MG63 (cell line): ENCODE measurements around the gene ORC6. TPM values are rescaled to one million over a fixed set of nuclear protein-coding genes. Genes with fewer than 3 reads are reported as not detected.

Source experiments
- DNase-seq: peaks from one replicate; pipeline ENCODE4 v3.0.0-alpha.2; 2020
- H3K27me3 ChIP-seq: fragments of 250-450 bp; sonication (Bioruptor Pico); 2 replicates; pipeline ENCODE4 v1.5.1; 2020; ENCODE audit warnings: mild to moderate bottlenecking, moderate library complexity
- H3K36me3 ChIP-seq: fragments of 250-450 bp; sonication (Bioruptor Pico); 2 replicates; pipeline ENCODE4 v1.5.1; 2020; ENCODE audit warnings: mild to moderate bottlenecking, moderate library complexity
- H3K4me3 ChIP-seq: fragments of 250-450 bp; sonication (Bioruptor Pico); 2 replicates; pipeline ENCODE4 v1.5.1; 2020; ENCODE audit warnings: mild to moderate bottlenecking, moderate library complexity
- H3K9me3 ChIP-seq: fragments of 250-450 bp; sonication (Bioruptor Pico); 2 replicates; pipeline ENCODE4 v1.5.1; 2020; ENCODE audit warnings: mild to moderate bottlenecking, moderate library complexity
- total RNA-seq: library from RNA; depleted of rRNA; stranded (reverse); fragments of >200 nt; shearing (Covaris generic); gene quantifications from 2 replicates; pipeline ENCODE4 v1.2.3, GENCODE V29; 2014; ENCODE audit warnings: low replicate concordance

The ORC6 gene
- total RNA-seq, 1 experiment from 2014 or later = 58.2 TPM

- Histone ChIP-seq H3K9me3 (0 out of 2 replicates have a peak, but pooled peaks cover 2% of the 10 kb centered on the region), H3K27me3 (no peaks in the 10 kb centered on the region), H3K36me3 (no peaks in the 10 kb centered on the region), H3K4me3 (no peak overlapping the region)
- no peak for DNase-seq
Measured at GRCh38 chr16:46720619-46721018, 31.2 kb downstream of the ORC6 start.

GRCh38 chr16:46721885-46722284, 32.4 kb downstream of the ORC6 start:
- no peaks in the 10 kb centered on the region for H3K36me3 ChIP-seq
- H3K27me3 ChIP-seq = no peaks in the 10 kb centered on the region
- H3K9me3 ChIP-seq = 0 out of 2 replicates have a peak, but pooled peaks cover 2% of the 10 kb centered on the region
- DNase-seq = no peak
- no peak overlapping the region for H3K4me3 ChIP-seq

GRCh38 chr16:46727184-46727583, 37.7 kb downstream of the ORC6 start:
- H3K36me3 ChIP-seq = no peaks in the 10 kb centered on the region
- no peak overlapping the region for H3K4me3 ChIP-seq
- 0 out of 2 replicates have a peak, but pooled peaks cover 2% of the 10 kb centered on the region for H3K9me3 ChIP-seq
- H3K27me3 ChIP-seq = no peaks in the 10 kb centered on the region
- DNase-seq = no peak

GRCh38 chr16:46727630-46728029, 38.2 kb downstream of the ORC6 start:
- DNase-seq = no peak
- Histone ChIP-seq H3K36me3 (no peaks in the 10 kb centered on the region), H3K27me3 (no peaks in the 10 kb centered on the region), H3K9me3 (0 out of 2 replicates have a peak, but pooled peaks cover 2% of the 10 kb centered on the region), H3K4me3 (no peak overlapping the region)

- H3K9me3 ChIP-seq = no peaks in the 10 kb centered on the region
- no peak for DNase-seq
- no peaks in the 10 kb centered on the region for H3K27me3 ChIP-seq
- H3K4me3 ChIP-seq = no peak overlapping the region
- no peaks in the 10 kb centered on the region for H3K36me3 ChIP-seq
Measured at GRCh38 chr16:46728806-46729205, 39.3 kb downstream of the ORC6 start.

GRCh38 chr16:46729326-46729995, 40.0 kb downstream of the ORC6 start:
- Histone ChIP-seq H3K36me3 (no peaks in the 10 kb centered on the region), H3K4me3 (no peak overlapping the region), H3K27me3 (no peaks in the 10 kb centered on the region), H3K9me3 (no peaks in the 10 kb centered on the region)
- no peak for DNase-seq

- Histone ChIP-seq H3K36me3 (no peaks in the 10 kb centered on the region), H3K9me3 (no peaks in the 10 kb centered on the region), H3K4me3 (no peak overlapping the region), H3K27me3 (0 out of 2 replicates have a peak, but pooled peaks cover 2% of the 10 kb centered on the region)
- DNase-seq = no peak
Measured at GRCh38 chr16:46730126-46730525, 40.7 kb downstream of the ORC6 start.

GRCh38 chr16:46730801-46731690, 41.6 kb downstream of the ORC6 start:
- Histone ChIP-seq H3K9me3 (no peaks in the 10 kb centered on the region), H3K36me3 (no peaks in the 10 kb centered on the region)
- DNase-seq = no peak

GRCh38 chr16:46731691-46732555, 42.5 kb downstream of the ORC6 start:
- DNase-seq = no peak
- Histone ChIP-seq H3K27me3 (0 out of 2 replicates have a peak, but pooled peaks cover 2% of the 10 kb centered on the region), H3K9me3 (no peaks in the 10 kb centered on the region), H3K4me3 (no peak overlapping the region), H3K36me3 (no peaks in the 10 kb centered on the region)

More at GRCh38 chr16:46730801-46731690, 41.6 kb downstream of the ORC6 start:
- H3K4me3 ChIP-seq = no peak overlapping the region
- H3K27me3 ChIP-seq = 0 out of 2 replicates have a peak, but pooled peaks cover 2% of the 10 kb centered on the region

GRCh38 chr16:46732561-46732960, 43.1 kb downstream of the ORC6 start:
- Histone ChIP-seq H3K9me3 (no peaks in the 10 kb centered on the region), H3K27me3 (0 out of 2 replicates have a peak, but pooled peaks cover 2% of the 10 kb centered on the region), H3K4me3 (no peak overlapping the region), H3K36me3 (no peaks in the 10 kb centered on the region)
- DNase-seq = no peak

GRCh38 chr16:46733319-46733830, 43.9 kb downstream of the ORC6 start:
- Histone ChIP-seq H3K27me3 (0 out of 2 replicates have a peak, but pooled peaks cover 2% of the 10 kb centered on the region), H3K9me3 (no peaks in the 10 kb centered on the region), H3K36me3 (no peaks in the 10 kb centered on the region), H3K4me3 (no peak overlapping the region)
- no peak for DNase-seq

GRCh38 chr16:46736695-46737094, 47.2 kb downstream of the ORC6 start:
- H3K9me3 ChIP-seq = no peaks in the 10 kb centered on the region
- H3K27me3 ChIP-seq = 0 out of 2 replicates have a peak, but pooled peaks cover 2% of the 10 kb centered on the region
- H3K4me3 ChIP-seq = no peak overlapping the region
- DNase-seq = no peak
- no peaks in the 10 kb centered on the region for H3K36me3 ChIP-seq

GRCh38 chr16:46737621-46738214, 48.3 kb downstream of the ORC6 start:
- no peaks in the 10 kb centered on the region for H3K36me3 ChIP-seq
- 0 out of 2 replicates have a peak, but pooled peaks cover 2% of the 10 kb centered on the region for H3K27me3 ChIP-seq
- DNase-seq = no peak
- H3K4me3 ChIP-seq = no peak overlapping the region
- no peaks in the 10 kb centered on the region for H3K9me3 ChIP-seq

GRCh38 chr16:46739934-46740333, 50.5 kb downstream of the ORC6 start:
- H3K27me3 ChIP-seq = no peaks in the 10 kb centered on the region
- H3K9me3 ChIP-seq = no peaks in the 10 kb centered on the region
- no peak overlapping the region for H3K4me3 ChIP-seq
- H3K36me3 ChIP-seq = no peaks in the 10 kb centered on the region
- DNase-seq = no peak

- no peaks in the 10 kb centered on the region for H3K27me3 ChIP-seq
- H3K36me3 ChIP-seq = no peaks in the 10 kb centered on the region
- H3K9me3 ChIP-seq = no peaks in the 10 kb centered on the region
- DNase-seq = no peak
- no peak overlapping the region for H3K4me3 ChIP-seq
Measured at GRCh38 chr16:46743232-46743719, 53.8 kb downstream of the ORC6 start.

GRCh38 chr16:46745617-46746016, 56.2 kb downstream of the ORC6 start:
- Histone ChIP-seq H3K9me3 (no peaks in the 10 kb centered on the region), H3K27me3 (no peaks in the 10 kb centered on the region), H3K36me3 (no peaks in the 10 kb centered on the region), H3K4me3 (no peak overlapping the region)
- DNase-seq = no peak
